Neural cell (in vitro differentiated cells): Measurements from ENCODE around the gene COTL1. TPM values are rescaled to one million over a fixed set of nuclear protein-coding genes. Genes with fewer than 3 reads are reported as not detected.

Source experiments
- H2AFZ ChIP-seq: fragments of 200-600, 300-800 bp; sonication (generic), shearing (Covaris generic); 2 replicates; pipeline ENCODE4 v1.6.0; 2014; ENCODE audit warnings: low read depth, mild to moderate bottlenecking, antibody characterized with exemption, low read length, moderate library complexity
- H3F3A ChIP-seq: fragments of 200-600 bp; shearing (Covaris generic); 2 replicates; pipeline ENCODE4 v1.6.1; 2016; ENCODE audit warnings: mild to moderate bottlenecking, moderate library complexity, mixed read lengths, antibody characterized with exemption, low read length; ENCODE audit not compliant: insufficient read depth, poor library complexity, severe bottlenecking
- H3K27ac ChIP-seq: fragments of 200-600, 300-800 bp; sonication (generic), shearing (Covaris generic); 2 replicates; pipeline ENCODE4 v1.5.1; 2014; ENCODE audit warnings: mild to moderate bottlenecking, low read length, moderate library complexity
- H3K27me3 ChIP-seq: fragments of 300-800, 200-600 bp; sonication (generic), shearing (Covaris generic); 2 replicates; pipeline ENCODE4 v1.6.0; 2014; ENCODE audit warnings: mild to moderate bottlenecking, low read depth, low read length, moderate library complexity; ENCODE audit not compliant: insufficient read depth
- H3K36me3 ChIP-seq: fragments of 300-800, 200-600 bp; sonication (generic), shearing (Covaris generic); 2 replicates; pipeline ENCODE4 v1.5.1; 2014; ENCODE audit warnings: mild to moderate bottlenecking, antibody characterized with exemption, low read length, moderate library complexity; ENCODE audit not compliant: insufficient read depth
- H3K4me2 ChIP-seq: fragments of 300-800, 200-600 bp; sonication (generic), shearing (Covaris generic); 2 replicates; pipeline ENCODE4 v1.6.0; 2014; ENCODE audit warnings: mild to moderate bottlenecking, low read length
- H3K4me3 ChIP-seq: fragments of 300-800, 200-600 bp; sonication (generic), shearing (Covaris generic); 2 replicates; pipeline ENCODE4 v1.5.1; 2014; ENCODE audit warnings: mild to moderate bottlenecking, low read length, moderate library complexity
- H3K79me2 ChIP-seq: fragments of 200-600 bp; shearing (Covaris generic); replicated peaks from 2 replicates; pipeline ENCODE4 v1.6.0; 2014; ENCODE audit warnings: mild to moderate bottlenecking, low read length, moderate library complexity; ENCODE audit not compliant: insufficient read depth
- H3K9ac ChIP-seq: fragments of 300-800, 200-600 bp; sonication (generic), shearing (Covaris generic); 2 replicates; pipeline ENCODE4 v1.6.1; 2016; ENCODE audit warnings: mild to moderate bottlenecking, low read length, mixed read lengths
- H3K9me2 ChIP-seq: fragments of 200-600 bp; shearing (Covaris generic); 2 replicates; pipeline ENCODE4 v1.6.1; 2016; ENCODE audit warnings: mild to moderate bottlenecking, low read length, mixed read lengths; ENCODE audit not compliant: insufficient read depth
- H3K9me3 ChIP-seq: fragments of 200-600, 300-800 bp; sonication (generic), shearing (Covaris generic); 2 replicates; pipeline ENCODE4 v1.6.1; 2016; ENCODE audit warnings: mild to moderate bottlenecking, mixed run types, low read length, moderate library complexity, mixed read lengths
- H4K20me1 ChIP-seq: fragments of 200-600 bp; shearing (Covaris generic); 2 replicates; pipeline ENCODE4 v1.6.1; 2016; ENCODE audit warnings: mild to moderate bottlenecking, mixed run types; ENCODE audit not compliant: insufficient read depth
- EP300 ChIP-seq: fragments of 450-650 bp; conservative IDR thresholded peaks from 2 replicates; pipeline ENCODE4 v1.6.1; 2014; ENCODE audit warnings: antibody characterized with exemption, mild to moderate bottlenecking, moderate library complexity; ENCODE audit not compliant: poor library complexity, severe bottlenecking
- EZH2 ChIP-seq: fragments of 200-600, 300-800 bp; shearing (Covaris generic), sonication (generic); IDR thresholded peaks from 2 replicates; pipeline ENCODE4 v1.6.1; 2014; ENCODE audit warnings: antibody characterized with exemption, low read length, borderline replicate concordance, mild to moderate bottlenecking; ENCODE audit not compliant: insufficient read depth, poor library complexity, severe bottlenecking
- MXI1 ChIP-seq: fragments of 450-650 bp; conservative IDR thresholded peaks from 2 replicates; pipeline ENCODE4 v1.6.1; 2014; ENCODE audit warnings: antibody characterized with exemption, mild to moderate bottlenecking; ENCODE audit not compliant: poor library complexity, severe bottlenecking
- POLR2AphosphoS5 ChIP-seq: IDR thresholded peaks from 2 replicates; pipeline ENCODE4 v1.6.1; 2012
- RAD21 ChIP-seq: fragments of 450-650 bp; conservative IDR thresholded peaks from 2 replicates; pipeline ENCODE4 v1.6.1; 2014; ENCODE audit warnings: antibody characterized with exemption, mild to moderate bottlenecking, moderate library complexity
- SMC3 ChIP-seq: fragments of 450-650 bp; conservative IDR thresholded peaks from 2 replicates; pipeline ENCODE4 v1.6.1; 2014; ENCODE audit warnings: antibody characterized with exemption, mild to moderate bottlenecking, moderate library complexity; ENCODE audit not compliant: poor library complexity
- TAF1 ChIP-seq: IDR thresholded peaks from 2 replicates; pipeline ENCODE4 v1.6.1; 2012; ENCODE audit warnings: low read depth
- polyA plus RNA-seq: library from polyadenylated mRNA; depleted of rRNA; stranded (reverse); fragments of >200 nt; gene quantifications from 2 replicates; pipeline ENCODE4 v1.2.3, GENCODE V29; 2014
- TF ChIP-seq, protein P1 (sequence below): IDR thresholded peaks from 2 replicates; pipeline ENCODE4 v1.6.1; 2012; ENCODE audit warnings: borderline replicate concordance
- TF ChIP-seq, protein P2 (sequence below): fragments of 450-650 bp; IDR thresholded peaks from 2 replicates; pipeline ENCODE4 v1.5.1; 2014; ENCODE audit warnings: antibody characterized with exemption, mild to moderate bottlenecking, moderate library complexity; ENCODE audit not compliant: poor library complexity, severe bottlenecking

Gene COTL1
- polyA plus RNA-seq, 1 donor from 2014 or later: 86.6 TPM

DNA sequence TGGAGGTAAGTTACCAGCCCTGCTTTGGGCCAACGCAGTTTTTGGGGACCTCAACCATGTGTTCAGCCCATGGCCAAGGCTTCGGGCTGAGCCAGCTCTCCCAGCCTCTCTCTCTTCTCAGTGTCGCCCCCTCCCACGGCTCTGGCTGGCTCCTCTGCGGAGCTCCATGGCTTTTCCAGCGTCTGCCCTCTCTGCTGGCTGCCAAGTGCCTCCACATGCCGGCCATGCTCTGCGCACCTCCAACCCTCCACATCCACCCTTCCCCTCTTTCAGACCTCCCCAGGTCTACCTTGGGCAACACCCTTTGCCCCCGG lies 23.2 kb downstream of the COTL1 start:
- Histone ChIP-seq H2AFZ (no peak overlapping the region), H3K36me3 (no peaks in the 10 kb centered on the region), H3K4me2 (no peak overlapping the region), H3F3A (no peaks in the 10 kb centered on the region), H3K79me2 (peaks cover 5% of the 10 kb centered on the region), H4K20me1 (no peaks in the 10 kb centered on the region), H3K9ac (no peak overlapping the region), H3K9me3 (no peaks in the 10 kb centered on the region), H3K27me3 (no peaks in the 10 kb centered on the region), H3K9me2 (no peaks in the 10 kb centered on the region), H3K27ac (peak overlapping the region; percentile 50), H3K4me3 (peak overlapping the region; percentile 43)
- TF ChIP-seq TAF1 (no peak), RAD21 (no peak), POLR2AphosphoS5 (no peak), MXI1 (no peak)

DNA sequence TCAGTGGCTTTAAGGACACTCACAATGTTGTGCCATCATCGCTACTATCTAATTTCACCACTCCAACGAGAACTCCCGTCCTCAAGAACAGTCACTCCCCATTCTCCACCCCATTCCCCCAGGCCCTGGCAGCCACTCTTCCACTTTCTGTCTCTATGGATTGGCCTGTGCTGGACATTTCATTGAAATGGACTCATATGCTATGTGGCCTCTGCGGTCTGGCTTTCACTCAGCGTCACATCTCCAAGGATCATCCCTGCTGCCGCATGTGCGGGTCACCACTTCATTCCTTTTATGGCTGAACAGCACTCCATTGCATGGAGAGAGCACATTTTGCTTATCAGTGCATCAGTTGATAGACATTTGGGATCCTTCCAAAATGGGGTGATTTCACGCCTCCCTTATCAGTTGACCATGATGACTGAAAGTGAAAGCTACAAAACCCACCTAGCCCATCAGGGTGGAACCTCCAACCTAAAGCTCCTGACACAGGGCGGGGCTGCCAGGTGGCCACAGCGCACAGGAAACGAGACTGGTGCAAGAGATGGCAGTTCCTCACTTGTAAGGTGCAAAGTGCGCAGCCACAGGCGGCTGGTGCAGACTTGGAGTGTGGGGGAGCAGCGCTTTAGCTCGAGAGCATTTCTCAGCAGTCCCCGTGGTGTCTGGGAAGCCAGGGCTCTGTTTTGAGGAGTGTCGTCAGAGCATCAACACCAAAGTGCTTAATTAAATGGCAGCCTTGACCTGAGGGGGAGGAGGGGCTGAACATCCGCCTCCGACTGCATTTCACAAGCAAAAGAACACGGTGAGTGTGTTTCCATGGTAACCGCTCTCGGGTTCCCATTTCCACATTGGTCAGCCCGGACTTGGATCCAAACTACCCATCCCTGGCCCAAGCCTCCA lies 23.8 kb downstream of the COTL1 start:
- peaks cover 5% of the 10 kb centered on the region for H3K79me2 ChIP-seq
- H3K27me3 ChIP-seq: no peaks in the 10 kb centered on the region
- TF ChIP-seq SMC3 (no peak), EZH2 (no peak), RAD21 (peak; percentile 10), TAF1 (no peak), MXI1 (no peak), POLR2AphosphoS5 (peak; percentile 42), EP300 (no peak)
- TF ChIP-seq, protein P1, sequence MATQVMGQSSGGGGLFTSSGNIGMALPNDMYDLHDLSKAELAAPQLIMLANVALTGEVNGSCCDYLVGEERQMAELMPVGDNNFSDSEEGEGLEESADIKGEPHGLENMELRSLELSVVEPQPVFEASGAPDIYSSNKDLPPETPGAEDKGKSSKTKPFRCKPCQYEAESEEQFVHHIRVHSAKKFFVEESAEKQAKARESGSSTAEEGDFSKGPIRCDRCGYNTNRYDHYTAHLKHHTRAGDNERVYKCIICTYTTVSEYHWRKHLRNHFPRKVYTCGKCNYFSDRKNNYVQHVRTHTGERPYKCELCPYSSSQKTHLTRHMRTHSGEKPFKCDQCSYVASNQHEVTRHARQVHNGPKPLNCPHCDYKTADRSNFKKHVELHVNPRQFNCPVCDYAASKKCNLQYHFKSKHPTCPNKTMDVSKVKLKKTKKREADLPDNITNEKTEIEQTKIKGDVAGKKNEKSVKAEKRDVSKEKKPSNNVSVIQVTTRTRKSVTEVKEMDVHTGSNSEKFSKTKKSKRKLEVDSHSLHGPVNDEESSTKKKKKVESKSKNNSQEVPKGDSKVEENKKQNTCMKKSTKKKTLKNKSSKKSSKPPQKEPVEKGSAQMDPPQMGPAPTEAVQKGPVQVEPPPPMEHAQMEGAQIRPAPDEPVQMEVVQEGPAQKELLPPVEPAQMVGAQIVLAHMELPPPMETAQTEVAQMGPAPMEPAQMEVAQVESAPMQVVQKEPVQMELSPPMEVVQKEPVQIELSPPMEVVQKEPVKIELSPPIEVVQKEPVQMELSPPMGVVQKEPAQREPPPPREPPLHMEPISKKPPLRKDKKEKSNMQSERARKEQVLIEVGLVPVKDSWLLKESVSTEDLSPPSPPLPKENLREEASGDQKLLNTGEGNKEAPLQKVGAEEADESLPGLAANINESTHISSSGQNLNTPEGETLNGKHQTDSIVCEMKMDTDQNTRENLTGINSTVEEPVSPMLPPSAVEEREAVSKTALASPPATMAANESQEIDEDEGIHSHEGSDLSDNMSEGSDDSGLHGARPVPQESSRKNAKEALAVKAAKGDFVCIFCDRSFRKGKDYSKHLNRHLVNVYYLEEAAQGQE: no peak
- TF ChIP-seq, protein P2, sequence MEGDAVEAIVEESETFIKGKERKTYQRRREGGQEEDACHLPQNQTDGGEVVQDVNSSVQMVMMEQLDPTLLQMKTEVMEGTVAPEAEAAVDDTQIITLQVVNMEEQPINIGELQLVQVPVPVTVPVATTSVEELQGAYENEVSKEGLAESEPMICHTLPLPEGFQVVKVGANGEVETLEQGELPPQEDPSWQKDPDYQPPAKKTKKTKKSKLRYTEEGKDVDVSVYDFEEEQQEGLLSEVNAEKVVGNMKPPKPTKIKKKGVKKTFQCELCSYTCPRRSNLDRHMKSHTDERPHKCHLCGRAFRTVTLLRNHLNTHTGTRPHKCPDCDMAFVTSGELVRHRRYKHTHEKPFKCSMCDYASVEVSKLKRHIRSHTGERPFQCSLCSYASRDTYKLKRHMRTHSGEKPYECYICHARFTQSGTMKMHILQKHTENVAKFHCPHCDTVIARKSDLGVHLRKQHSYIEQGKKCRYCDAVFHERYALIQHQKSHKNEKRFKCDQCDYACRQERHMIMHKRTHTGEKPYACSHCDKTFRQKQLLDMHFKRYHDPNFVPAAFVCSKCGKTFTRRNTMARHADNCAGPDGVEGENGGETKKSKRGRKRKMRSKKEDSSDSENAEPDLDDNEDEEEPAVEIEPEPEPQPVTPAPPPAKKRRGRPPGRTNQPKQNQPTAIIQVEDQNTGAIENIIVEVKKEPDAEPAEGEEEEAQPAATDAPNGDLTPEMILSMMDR: peak; percentile 24
- no peaks in the 10 kb centered on the region for H3K9me2 ChIP-seq
- no peak overlapping the region for H3K4me2 ChIP-seq
- peak overlapping the region; percentile 50 for H3K27ac ChIP-seq
- peak overlapping the region; percentile 43 for H3K4me3 ChIP-seq
- no peaks in the 10 kb centered on the region for H3F3A ChIP-seq
- peaks cover 6% of the 10 kb centered on the region for H3K36me3 ChIP-seq
- no peak overlapping the region for H2AFZ ChIP-seq
- no peaks in the 10 kb centered on the region for H4K20me1 ChIP-seq
- no peaks in the 10 kb centered on the region for H3K9me3 ChIP-seq
- no peak overlapping the region for H3K9ac ChIP-seq
